ENCODE results near the gene GALM.

GALM gene

GRCh38 chr2:38626326-38627035 lies 39.4 kb upstream of the GALM start:
- TF ChIP-seq CTCF (IDR thresholded peaks at IDR 0.05; ENCODE audit: insufficient read depth, missing control alignments) = no peak
- DNase-seq (ENCODE audit: insufficient read length, low spot score) (no peak), FAIRE-seq (no peak)

- DNase-seq (ENCODE audit: insufficient read length, low spot score) (no peak), FAIRE-seq (no peak)
- TF ChIP-seq CTCF (IDR thresholded peaks at IDR 0.05; ENCODE audit: insufficient read depth, missing control alignments) = no peak
Measured at GRCh38 chr2:38627391-38627790, 38.5 kb upstream of the GALM start.

- no peak for DNase-seq (ENCODE audit: insufficient read length, low spot score)
- TF ChIP-seq CTCF (IDR thresholded peaks at IDR 0.05; ENCODE audit: insufficient read depth, missing control alignments) = no peak
- no peak for FAIRE-seq
Measured at GRCh38 chr2:38629684-38630083, 36.2 kb upstream of the GALM start.

- TF ChIP-seq CTCF (IDR thresholded peaks at IDR 0.05; ENCODE audit: insufficient read depth, missing control alignments) = no peak
- no peak for DNase-seq (ENCODE audit: insufficient read length, low spot score)
- no peak for FAIRE-seq
Measured at GRCh38 chr2:38631976-38632375, 33.9 kb upstream of the GALM start.

- FAIRE-seq = no peak
- TF ChIP-seq CTCF (IDR thresholded peaks at IDR 0.05; ENCODE audit: insufficient read depth, missing control alignments) = no peak
- DNase-seq (ENCODE audit: insufficient read length, low spot score) = no peak
Measured at GRCh38 chr2:38632980-38633379, 32.9 kb upstream of the GALM start.

- FAIRE-seq (no peak), DNase-seq (ENCODE audit: insufficient read length, low spot score) (no peak)
- no peak for TF ChIP-seq CTCF (IDR thresholded peaks at IDR 0.05; ENCODE audit: insufficient read depth, missing control alignments)
Measured at GRCh38 chr2:38633895-38634294, 32.0 kb upstream of the GALM start.

GRCh38 chr2:38634684-38635083 lies 31.2 kb upstream of the GALM start:
- FAIRE-seq (no peak), DNase-seq (ENCODE audit: insufficient read length, low spot score) (no peak)
- TF ChIP-seq CTCF (IDR thresholded peaks at IDR 0.05; ENCODE audit: insufficient read depth, missing control alignments) = no peak

Data from D721Med (cell line).